ENCODE data around the gene TPPP3.
"Not testable (repeated sequence)": the region's sequence is repeated elsewhere in the genome, so short reads cannot be mapped to it uniquely, and the experiment has no call there.

The TPPP3 gene

GRCh38 chr16:67425580-67425979, 32.3 kb upstream of the TPPP3 start:
- no peak for DNase-seq

DNA sequence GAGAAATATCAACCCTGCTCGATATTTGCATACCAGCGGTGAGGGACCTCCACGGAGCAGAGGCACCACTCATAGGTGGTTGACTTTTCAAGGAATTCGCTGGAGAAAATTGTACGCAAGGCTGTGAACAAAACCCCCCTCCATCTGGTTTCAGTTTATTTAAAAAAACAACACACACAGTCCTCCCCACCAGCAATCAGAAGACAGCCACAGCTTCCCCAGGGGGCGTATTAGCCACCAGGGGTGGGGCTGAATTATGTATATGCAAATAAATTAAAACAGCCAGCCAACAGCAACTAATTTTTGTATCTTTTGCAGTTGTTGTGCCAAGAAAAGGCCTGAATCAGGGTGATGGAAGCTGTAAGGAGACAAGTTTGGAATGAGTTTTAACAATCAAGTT, 31.8 kb upstream of the TPPP3 start:
- no peak for DNase-seq

DNA sequence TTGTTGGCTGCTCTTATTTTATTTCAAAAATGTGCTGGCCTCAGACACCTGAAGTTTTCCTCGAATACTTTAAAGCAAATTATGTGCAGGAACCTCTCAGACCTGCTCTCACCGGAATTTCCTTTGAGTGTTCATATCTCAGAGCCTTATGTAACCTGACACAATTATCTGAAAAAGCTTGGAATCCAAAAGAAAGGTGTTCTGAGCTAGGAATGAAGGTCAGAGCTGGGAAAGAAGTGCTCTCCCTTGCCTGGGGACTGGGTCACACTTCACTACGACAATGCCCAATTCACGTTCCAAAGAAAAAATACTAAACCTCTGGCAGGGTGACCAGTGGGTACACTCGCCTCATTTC, 30.9 kb upstream of the TPPP3 start:
- no peak for DNase-seq

- no peak for DNase-seq
Observed at GRCh38 chr16:67423611-67424260, 30.4 kb upstream of the TPPP3 start.

GRCh38 chr16:67423015-67423414, 29.7 kb upstream of the TPPP3 start:
- no peak for DNase-seq

DNA sequence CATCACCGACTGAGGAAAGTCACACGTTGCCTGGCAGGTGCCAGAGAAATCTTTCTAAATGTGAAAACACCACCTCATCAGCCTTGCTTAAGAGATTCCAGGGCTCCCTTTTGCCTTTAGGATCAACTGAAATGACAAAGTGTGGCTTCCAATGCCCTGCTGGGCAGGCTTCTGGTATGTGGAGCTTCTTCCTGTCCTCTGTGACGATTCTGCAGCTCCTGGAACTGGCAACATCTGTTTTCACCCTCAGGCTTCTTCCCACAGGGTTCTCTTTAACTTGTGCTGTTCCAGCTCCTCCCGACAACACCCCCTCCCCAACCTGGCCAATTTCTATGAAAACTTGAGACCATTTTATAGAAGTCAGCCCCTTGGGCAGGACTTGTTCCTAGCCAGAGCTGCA, 27.7 kb upstream of the TPPP3 start:
- DNase-seq = no peak

GRCh38 chr16:67419931-67420330, 26.6 kb upstream of the TPPP3 start:
- DNase-seq = no peak

GRCh38 chr16:67419502-67419901, 26.2 kb upstream of the TPPP3 start:
- DNase-seq = no peak

DNA sequence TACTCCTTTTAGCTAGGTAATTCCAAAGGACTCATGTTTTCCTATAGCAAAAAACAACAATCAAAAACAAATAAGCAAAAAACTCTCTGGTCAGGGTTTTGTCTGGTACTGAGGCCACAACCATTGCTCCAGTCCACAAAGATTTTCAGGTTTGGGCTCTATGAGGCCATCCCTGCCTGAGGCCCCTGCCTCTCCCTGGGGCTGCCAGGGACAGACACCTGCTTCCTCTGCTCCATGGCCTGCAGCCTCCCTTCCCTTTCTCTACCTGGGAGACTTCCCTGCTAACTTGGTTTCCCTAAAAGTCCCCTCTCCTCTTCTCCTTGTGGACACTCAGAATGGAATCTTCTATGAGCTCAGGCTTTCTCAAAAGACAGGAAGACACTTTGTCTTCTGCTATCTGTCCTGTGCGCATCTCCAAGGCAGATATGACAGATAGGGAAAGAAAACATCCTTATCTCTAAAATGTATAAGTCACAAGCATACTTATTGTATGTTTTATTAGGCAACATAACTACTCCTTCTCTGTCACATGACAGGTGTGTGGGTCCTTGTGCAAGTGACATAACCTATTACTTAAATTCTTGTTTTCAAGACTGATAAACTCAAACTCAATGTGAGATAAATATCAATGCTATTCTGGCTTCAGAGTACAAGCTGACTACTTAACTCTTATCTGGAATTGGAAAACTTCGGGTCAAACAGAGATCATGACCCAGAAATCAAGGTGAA, 24.2 kb upstream of the TPPP3 start:
- no peak for DNase-seq

DNA sequence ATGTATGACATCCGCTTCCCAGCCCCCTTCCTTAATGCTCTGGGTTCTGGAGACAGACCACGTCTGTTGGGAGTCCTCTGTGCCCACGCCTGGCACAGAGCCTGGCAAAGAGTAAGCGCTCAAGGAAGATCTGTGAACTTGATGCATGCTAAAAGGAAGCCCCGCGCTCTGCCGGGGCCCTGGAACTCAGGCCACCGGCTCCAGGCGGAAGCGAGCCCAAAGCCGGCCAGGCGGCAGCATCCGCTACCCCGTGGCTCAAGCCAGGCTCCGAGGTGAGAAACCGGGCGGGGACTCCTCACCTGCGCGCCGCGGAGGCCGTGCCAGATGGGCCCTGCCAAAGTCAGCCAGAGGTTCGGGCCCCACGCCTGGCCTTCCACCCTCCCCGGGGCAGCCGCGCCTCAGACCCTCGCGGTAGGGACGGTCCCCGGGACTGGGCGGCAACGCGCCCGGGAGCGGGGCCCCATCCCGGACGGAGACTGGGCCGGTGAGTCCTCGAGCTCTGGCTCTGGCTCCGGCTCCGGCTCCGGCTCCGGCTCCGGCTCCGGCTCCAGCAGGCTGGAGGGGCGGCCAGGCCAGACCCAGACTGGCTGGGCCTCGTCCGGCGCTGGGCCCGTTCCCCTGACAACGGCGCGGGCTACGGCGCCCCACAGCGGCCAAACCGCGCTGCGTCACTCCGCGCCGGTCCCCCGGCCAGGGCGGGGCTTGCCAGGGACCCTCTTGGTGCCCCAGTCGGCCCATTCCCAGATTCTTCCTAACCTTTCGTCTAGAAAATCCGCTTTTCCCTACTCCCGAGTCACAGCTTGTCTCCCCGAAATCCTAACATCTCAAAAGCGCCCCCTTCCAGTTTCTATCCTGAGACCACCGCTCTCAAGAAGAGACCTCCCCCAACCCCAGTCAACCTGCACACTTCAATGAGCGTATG, 22.8 kb upstream of the TPPP3 start, which contains the start of gene ZDHHC1:
Gene ZDHHC1 (minus strand): TSS at position 606 of the 922 bp plus-strand sequence. CDS start 8,702 bp downstream, outside the sequence.
- peak; percentile 31 to 54 for DNase-seq

DNA sequence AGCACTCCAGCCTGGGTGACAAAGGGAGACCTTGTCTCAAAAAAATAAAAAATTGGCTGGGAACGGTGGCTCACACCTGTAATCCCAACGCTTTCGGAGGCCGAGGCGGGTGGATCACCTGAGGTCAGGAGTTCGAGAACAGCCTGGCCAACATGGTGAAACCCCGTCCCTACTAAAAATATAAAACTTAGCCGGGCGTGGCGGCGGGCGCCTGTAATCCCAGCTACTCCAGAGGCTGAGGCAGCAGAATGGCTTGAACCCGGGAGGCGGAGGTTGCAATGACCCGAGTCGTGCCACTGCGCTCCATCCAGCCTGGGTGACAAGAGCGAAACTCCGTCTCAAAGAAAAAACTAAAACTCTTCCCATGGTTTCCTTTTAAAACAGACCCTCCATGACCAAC, 22.1 kb upstream of the TPPP3 start:
- not testable (repeated sequence) for DNase-seq

DNA sequence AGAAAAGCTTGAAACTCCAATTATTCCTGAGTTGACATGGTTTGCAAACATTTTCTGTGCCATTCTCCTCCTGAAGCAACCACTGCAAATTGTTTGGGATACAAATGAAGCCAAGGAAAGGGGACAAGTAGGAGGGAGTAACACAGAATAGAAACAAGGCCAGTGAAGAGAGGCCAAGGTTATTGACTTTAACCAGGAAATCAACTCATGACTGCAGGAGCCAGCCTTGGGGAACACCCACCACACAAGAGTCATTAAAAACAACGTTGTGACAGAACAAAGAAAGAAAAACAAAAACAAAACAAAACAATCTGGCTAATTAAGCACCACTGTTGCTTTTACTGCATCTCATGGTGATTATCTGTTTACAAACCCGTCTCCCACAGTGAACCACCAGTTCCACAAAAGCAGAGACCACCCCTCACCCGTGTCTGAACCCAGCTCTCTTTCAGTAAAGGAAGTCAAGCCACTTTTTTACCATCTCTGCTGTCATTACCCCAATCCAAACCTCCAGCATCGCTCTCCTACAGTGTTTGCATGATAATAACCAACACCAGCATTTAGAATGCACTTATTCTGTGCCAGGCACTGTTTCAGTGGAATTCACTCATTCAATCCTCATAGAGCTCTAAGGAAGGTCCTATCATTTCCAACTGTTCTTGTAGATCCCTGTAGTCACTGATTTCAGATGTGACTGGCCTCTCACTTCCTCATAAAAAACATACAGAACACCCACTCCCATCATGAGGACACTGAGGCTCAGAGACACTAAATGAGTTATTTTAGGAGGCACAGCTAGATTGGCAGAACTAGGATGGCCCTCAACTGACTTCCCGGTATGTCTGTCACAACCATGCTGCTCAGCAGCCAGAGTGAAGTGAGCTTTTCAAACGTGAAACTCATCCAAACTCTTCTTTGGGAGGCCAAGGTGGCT, 20.9 kb upstream of the TPPP3 start:
- no peak for DNase-seq

DNA sequence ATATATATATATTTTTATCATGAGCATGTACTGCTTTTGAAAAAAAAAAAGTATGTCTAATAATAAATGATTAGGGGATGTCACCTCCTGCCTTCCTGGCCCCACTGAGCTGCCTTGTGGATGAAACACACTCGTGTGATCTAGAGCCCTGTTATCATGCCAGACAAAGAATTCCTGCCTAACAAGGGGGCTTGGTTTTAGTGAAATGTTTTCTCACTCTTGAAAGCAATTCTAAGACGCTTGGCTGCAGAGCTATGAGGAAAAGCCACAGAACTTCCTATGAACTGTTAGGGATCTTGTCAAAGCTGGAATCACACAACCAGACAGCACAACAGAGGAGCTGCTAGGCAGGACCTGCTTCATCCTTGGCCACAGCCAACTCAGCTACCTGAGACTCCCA, 19.0 kb upstream of the TPPP3 start:
- DNase-seq = no peak

GRCh38 chr16:67411339-67411738, 18.0 kb upstream of the TPPP3 start:
- DNase-seq = no peak

DNA sequence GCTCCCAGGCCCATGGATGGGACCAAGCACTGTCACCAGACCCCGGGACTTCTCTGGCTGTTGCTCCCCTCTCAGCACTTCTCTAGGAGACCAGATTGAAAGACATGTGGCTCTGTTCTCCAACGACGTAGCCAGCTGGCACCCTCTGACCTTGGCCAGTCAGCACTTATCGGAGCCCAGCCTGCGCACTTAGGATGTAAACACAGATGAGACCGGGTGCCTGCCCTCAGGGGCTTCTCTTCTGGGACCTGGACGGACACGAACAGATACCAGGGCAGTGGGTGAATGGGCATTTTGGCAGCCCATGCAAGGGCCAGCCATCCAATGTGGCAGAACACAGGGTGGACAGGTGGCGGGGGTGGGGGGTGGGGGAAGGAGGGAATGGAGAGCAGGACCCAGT, 16.3 kb upstream of the TPPP3 start:
- DNase-seq = no peak

DNA sequence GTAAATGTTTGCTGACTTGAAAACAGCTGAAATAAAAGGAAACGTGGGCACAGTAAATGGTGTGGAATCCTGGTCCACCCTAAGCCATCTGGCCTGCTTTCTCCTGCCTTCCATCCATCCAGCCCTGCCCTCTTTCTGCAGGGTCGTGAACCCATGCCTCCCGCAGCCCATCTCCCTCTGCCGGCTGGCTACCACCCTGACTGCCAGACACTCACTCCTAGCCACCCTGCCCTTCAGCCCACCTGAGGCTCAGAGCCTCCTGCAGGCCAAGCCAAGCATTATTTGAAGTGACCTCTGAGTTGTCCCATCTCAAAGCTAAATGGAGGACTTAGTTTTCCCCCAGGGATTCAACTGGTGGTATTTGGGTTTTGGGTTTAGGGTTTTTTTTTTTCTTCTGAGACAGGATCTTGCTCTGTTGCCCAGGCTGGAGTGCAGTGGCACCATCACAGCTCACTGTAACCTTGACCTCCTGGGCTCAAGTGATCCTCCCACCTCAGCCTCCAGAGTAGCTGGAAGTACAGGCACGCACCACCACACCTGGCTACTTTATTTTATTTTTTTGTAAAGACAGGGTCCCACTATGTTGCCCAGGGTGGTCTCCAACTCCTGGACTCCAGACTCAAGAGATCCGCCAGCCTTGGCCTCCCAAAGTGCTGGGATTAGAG, 14.6 kb upstream of the TPPP3 start:
- DNase-seq = no peak

DNA sequence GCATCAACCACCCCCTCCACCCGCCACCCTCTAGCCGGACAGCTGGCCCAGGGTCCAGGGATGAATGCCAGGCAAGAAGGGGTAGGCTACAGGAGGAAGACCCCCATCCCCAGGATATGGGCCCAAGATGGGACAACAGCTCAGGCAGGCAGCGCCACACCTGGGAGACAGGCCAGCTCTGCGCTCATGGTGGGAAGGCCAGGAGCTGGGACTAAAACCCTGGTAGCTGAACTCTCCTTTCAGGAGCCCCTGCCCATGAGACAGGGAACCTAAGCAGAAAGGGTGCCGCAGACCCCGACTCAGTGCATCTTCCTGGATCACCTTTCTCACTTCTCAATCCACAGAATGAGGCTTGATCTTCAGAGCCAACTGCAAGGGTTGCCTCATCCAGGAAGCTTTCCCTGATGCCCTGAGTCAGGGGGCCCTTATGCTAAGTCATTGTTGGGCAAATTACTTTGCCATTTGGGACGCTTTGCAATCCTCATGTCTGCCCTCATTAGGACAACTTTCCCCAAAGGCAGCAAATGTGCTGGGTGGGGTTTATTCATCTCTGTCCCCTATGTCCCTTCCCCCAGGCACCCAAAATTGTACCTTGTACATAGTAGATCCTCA, 14.0 kb upstream of the TPPP3 start:
- DNase-seq = no peak

DNA sequence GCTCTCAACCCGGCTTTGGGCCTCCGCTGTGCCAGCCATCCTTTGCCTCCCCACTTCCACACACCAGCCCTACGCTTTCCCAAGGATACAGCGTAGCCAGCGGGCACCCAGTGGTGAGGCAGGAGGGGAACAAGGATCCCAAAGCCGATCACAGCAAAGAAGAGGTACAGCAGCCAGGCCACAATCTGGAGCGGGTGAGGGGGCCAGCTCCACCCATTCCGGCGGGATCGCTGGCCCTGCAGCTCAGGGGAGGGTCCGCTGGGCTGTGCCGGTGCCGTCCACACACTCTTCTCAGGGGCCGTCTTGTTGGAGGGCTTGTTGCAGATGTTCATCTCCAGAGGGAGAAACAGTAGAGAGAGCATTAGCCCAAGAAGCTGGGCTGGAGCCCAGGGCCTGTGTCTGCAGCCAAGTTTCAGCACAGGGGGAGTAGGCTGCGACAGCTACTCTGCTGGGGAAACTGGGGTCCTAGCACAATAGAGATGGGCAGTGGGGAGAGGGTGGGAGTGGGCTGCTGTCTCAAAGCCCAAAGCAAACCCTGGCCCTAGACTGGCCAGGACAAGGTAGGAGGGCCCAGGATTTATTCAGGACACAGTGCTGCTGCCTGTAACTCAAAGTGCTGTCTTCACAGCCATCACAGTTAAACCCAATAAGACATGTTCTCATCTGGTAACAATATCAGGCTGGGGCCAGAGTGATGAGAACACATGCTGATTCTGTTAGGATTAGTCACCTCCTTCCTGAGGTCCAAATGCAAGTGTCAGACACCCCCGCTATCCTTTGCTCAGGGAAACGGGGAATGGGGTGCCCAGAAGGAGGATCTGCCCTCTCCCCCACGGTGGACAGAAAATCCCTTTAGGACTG, 13.0 kb upstream of the TPPP3 start:
- DNase-seq = no peak

GRCh38 chr16:67405336-67405735, 12.0 kb upstream of the TPPP3 start:
- no peak for DNase-seq

DNA sequence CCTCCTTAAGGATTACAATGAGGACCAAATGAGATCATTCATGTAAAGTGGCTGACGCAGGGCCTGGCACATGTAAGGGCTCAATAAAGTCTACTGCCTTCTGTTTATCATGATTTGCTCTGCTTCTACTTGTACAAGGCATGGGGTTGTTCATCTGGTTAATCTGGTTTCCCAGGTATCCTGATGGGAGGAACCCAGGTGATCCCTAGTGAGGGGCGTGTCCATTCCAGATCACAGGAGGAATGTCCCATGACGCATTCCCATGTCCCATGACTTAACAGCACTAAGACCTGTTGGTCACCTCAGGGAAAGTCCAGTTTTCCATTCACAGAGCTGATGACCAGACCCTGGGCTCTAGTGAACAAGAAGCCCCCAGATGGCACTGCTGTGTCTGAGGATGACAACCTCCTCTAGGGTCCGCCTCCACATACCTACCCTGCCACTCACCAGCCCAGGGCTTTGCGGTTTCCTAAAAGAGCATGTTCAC, 11.5 kb upstream of the TPPP3 start:
- DNase-seq = no peak
